HFF-Myc (cell line): ENCODE measurements around the gene DNAJC8.
A peak's percentile ranks its signal among the peaks of the same experiment; 100 is the strongest.

ENCODE experiments used
- DNase-seq: peaks from one replicate; pipeline ENCODE4 v3.0.0-alpha.2; 2011; ENCODE audit warnings: low read depth; ENCODE audit errors: extremely low read depth
- H3K4me3 ChIP-seq: replicated peaks from 2 replicates; pipeline ENCODE4 v1.5.1; 2011; ENCODE audit warnings: low read depth, mild to moderate bottlenecking, control low read depth, low read length
- TF ChIP-seq, protein P1 (sequence below): IDR thresholded peaks from 2 replicates; pipeline ENCODE4 v1.5.1; 2012; ENCODE audit warnings: mild to moderate bottlenecking, low read depth, low read length, control low read depth; ENCODE audit errors: missing control alignments

The DNAJC8 gene

GRCh38 chr1:28233264-28233606 lies 406 bp upstream of the DNAJC8 start:
- TF ChIP-seq, protein P1, sequence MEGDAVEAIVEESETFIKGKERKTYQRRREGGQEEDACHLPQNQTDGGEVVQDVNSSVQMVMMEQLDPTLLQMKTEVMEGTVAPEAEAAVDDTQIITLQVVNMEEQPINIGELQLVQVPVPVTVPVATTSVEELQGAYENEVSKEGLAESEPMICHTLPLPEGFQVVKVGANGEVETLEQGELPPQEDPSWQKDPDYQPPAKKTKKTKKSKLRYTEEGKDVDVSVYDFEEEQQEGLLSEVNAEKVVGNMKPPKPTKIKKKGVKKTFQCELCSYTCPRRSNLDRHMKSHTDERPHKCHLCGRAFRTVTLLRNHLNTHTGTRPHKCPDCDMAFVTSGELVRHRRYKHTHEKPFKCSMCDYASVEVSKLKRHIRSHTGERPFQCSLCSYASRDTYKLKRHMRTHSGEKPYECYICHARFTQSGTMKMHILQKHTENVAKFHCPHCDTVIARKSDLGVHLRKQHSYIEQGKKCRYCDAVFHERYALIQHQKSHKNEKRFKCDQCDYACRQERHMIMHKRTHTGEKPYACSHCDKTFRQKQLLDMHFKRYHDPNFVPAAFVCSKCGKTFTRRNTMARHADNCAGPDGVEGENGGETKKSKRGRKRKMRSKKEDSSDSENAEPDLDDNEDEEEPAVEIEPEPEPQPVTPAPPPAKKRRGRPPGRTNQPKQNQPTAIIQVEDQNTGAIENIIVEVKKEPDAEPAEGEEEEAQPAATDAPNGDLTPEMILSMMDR = no peak
- peak overlapping the region; percentile 73 for H3K4me3 ChIP-seq
- DNase-seq = no peak

DNA sequence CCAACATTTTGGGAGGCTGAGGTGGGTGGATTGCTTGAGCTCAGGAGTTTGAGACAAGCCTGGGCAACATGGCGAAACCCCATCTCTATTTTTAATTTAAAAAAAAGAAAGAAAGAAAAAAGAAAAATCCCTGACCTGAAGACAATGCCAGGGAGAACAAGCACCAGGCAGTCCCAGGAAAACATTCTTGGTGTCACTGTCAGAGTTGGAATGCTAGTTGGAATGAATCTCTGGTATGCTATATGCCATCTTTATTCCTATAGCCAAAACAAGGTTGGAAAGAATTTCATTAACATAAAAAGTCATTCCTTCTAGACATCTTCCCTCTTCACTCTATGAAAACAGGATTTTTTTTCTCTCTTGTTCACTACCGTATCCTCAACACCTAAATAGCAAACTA lies 2.8 kb downstream of the DNAJC8 start:
- DNase-seq = no peak
- H3K4me3 ChIP-seq = no peak overlapping the region
- TF ChIP-seq, protein P1 = no peak

DNA sequence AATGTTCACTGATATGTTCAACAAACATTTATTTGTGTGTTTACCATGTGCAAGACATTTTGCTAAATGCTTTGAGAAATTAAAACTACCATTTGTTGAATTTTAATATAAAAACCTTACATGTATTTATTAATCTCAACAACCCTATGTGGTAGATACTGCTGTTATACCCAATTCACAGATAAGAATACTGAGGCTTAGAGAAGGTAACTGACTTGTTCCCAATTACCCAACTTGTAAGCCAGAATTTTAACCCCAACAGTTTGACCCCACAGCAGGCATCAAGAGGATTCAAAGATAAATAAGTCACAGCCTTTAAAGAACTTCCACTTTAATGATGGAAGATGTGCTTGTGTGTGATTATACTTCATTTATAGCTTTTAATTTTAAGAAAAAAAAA lies 3.7 kb downstream of the DNAJC8 start:
- TF ChIP-seq, protein P1 = no peak
- H3K4me3 ChIP-seq = no peak overlapping the region
- no peak for DNase-seq

GRCh38 chr1:28213315-28213714 lies 19.5 kb downstream of the DNAJC8 start:
- no peak overlapping the region for H3K4me3 ChIP-seq
- TF ChIP-seq, protein P1 = no peak
- no peak for DNase-seq

- no peak overlapping the region for H3K4me3 ChIP-seq
- DNase-seq = no peak
- TF ChIP-seq, protein P1 = no peak
Measured at GRCh38 chr1:28209700-28210099, 23.1 kb downstream of the DNAJC8 start.

DNA sequence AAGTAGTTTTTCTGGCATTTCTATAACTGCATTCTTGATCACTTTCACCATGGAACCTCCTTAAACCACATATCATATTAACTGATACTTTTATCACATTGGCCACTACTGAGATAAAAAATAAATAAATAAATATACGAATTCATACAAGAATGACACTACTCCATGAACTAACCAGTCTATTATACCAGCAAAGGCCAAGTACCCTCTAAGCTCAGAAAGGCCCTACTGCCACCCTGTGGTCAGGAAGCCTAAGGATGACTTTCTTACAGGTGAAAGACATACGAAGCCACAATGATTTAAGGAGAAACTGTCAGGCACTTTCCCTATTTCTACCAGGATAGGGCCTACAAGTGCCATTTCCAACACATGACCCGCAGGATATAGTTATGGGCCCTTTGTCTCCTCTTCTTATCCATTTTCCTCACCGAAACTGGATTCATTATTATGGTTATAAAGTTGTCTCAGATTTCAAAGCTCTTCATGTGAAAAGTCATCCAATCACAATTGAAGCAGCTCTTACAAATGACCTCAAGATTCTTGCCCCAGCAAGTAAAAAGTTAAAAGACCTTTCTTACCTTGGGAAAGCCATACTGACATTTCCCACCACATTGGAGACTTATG lies 23.9 kb downstream of the DNAJC8 start:
- H3K4me3 ChIP-seq = no peak overlapping the region
- DNase-seq = peak; percentile 27
- TF ChIP-seq, protein P1 = peak; percentile 67

- no peak overlapping the region for H3K4me3 ChIP-seq
- DNase-seq = no peak
- TF ChIP-seq, protein P1 = no peak
Measured at GRCh38 chr1:28205243-28205642, 27.6 kb downstream of the DNAJC8 start.
